Fibroblast of pulmonary artery (primary cell): ENCODE data around the gene ATF3.

Source experiments
- DNase-seq: peaks from one replicate; pipeline ENCODE4 v3.0.0-alpha.2; 2010; ENCODE audit warnings: low read depth
- H3K4me3 ChIP-seq: replicated peaks from 2 replicates; pipeline ENCODE4 v1.5.1; 2011; ENCODE audit warnings: low read depth, mild to moderate bottlenecking, control low read depth, low read length, moderate library complexity
- TF ChIP-seq, protein P1 (sequence below): IDR thresholded peaks from 2 replicates; pipeline ENCODE4 v1.5.1; 2011; ENCODE audit warnings: mild to moderate bottlenecking, control low read depth, low read length, inconsistent platforms; ENCODE audit errors: missing control alignments

Gene ATF3

DNA sequence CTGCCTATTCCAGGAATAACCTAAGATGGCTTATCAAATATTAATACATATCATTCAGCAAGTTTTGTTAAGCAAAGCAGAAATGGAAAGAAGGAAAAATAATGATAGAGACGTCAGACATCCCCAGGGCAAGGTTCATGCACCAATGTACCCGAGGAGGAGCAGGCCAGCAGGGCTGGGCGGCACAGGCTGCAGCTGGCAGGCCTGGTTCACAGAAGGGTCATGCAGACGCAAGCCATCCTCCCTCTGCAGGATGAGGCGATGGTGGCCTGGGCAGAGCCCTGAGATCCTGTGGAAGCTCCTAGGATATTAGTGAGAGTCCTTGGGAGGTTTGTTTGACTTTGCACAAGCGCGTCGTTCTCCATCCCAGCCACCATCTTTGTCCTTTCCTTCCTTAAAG is 61.0 kb downstream of the ATF3 start:
- no peak for DNase-seq
- TF ChIP-seq, protein P1, sequence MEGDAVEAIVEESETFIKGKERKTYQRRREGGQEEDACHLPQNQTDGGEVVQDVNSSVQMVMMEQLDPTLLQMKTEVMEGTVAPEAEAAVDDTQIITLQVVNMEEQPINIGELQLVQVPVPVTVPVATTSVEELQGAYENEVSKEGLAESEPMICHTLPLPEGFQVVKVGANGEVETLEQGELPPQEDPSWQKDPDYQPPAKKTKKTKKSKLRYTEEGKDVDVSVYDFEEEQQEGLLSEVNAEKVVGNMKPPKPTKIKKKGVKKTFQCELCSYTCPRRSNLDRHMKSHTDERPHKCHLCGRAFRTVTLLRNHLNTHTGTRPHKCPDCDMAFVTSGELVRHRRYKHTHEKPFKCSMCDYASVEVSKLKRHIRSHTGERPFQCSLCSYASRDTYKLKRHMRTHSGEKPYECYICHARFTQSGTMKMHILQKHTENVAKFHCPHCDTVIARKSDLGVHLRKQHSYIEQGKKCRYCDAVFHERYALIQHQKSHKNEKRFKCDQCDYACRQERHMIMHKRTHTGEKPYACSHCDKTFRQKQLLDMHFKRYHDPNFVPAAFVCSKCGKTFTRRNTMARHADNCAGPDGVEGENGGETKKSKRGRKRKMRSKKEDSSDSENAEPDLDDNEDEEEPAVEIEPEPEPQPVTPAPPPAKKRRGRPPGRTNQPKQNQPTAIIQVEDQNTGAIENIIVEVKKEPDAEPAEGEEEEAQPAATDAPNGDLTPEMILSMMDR = no peak
- no peak overlapping the region for H3K4me3 ChIP-seq

DNA sequence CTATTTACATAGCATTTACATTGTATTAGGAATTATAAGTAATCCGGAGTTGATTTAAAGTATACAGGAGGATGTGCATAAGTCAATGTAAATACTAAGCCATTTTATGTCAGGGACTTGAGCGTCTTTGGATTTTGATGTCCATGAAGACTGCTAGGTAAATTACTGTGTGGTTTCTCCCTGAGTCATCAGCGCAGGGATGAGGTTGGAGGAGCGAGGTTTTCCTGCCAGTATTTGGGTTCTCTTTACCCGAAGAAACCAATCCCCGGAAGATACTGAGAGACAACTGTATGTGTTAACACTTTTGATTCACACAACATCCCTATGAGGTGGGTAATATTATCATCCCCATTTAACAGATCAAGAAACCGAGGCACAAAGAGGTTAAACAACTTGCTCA is 61.7 kb downstream of the ATF3 start:
- DNase-seq = no peak
- no peak overlapping the region for H3K4me3 ChIP-seq
- TF ChIP-seq, protein P1 = no peak
